IMR-90 (cell line): ENCODE measurements around the gene GLB1L. TPM values are rescaled to one million over a fixed set of nuclear protein-coding genes. Genes with fewer than 3 reads are reported as not detected.

ENCODE experiments used
- ATAC-seq: fragments of 200-7000 bp; cut with Tn5 transposase; 2 replicates; pipeline ENCODE4 v1.9.1; 2020; ENCODE audit warnings: low read depth, mild to moderate bottlenecking, moderate library complexity
- BruUV-seq: library from RNA; stranded (reverse); fragments of 400-500 nt; replicated peaks from 2 replicates; lab custom pipeline; 2021; lab: Mats Ljungman, UMichigan
- CTCF ChIA-PET: fragments of 300-600 bp; formaldehyde crosslinking; extraction: SDS; loops from one replicate; lab custom pipeline; 2021; ENCODE audit warnings: antibody characterized with exemption; lab: Yijun Ruan, JAX
- POLR2A ChIA-PET: fragments of 300-600 bp; sonication (Branson Sonifier 250); formaldehyde crosslinking; loops from one replicate; lab custom pipeline; 2022; ENCODE audit warnings: antibody characterized with exemption; ENCODE audit not compliant: unreplicated experiment; lab: Charles Lee
- DNase-seq: peaks from one replicate; pipeline ENCODE4 v3.0.0; 2013
- H2AFZ ChIP-seq: replicated peaks from 2 replicates; pipeline ENCODE3; 2013; ENCODE audit warnings: low read length, mild to moderate bottlenecking; ENCODE audit not compliant: poor library complexity
- H2AK5ac ChIP-seq: 2 replicates; pipeline ENCODE4 v1.6.1; 2013; ENCODE audit warnings: low read depth, low read length, inconsistent platforms
- H2AK9ac ChIP-seq: replicated peaks from 2 replicates; pipeline ENCODE3; 2013; ENCODE audit warnings: mild to moderate bottlenecking, low read depth, low read length, moderate library complexity; ENCODE audit not compliant: poor library complexity
- H2BK120ac ChIP-seq: 2 replicates; pipeline ENCODE4 v1.6.1; 2013; ENCODE audit warnings: low read depth, low read length, inconsistent platforms
- H2BK15ac ChIP-seq: 3 replicates; pipeline ENCODE4 v1.6.1; 2013; ENCODE audit warnings: low read depth, low read length, inconsistent platforms
- H2BK20ac ChIP-seq: 2 replicates; pipeline ENCODE4 v1.6.1; 2013; ENCODE audit warnings: low read depth, mild to moderate bottlenecking, inconsistent platforms, low read length, moderate library complexity
- H2BK5ac ChIP-seq: 2 replicates; pipeline ENCODE4 v1.6.1; 2013; ENCODE audit warnings: mild to moderate bottlenecking, low read depth, low read length, inconsistent platforms; ENCODE audit not compliant: poor library complexity, severe bottlenecking
- H3K14ac ChIP-seq: replicated peaks from 2 replicates; pipeline ENCODE4 v1.6.1; 2013; ENCODE audit warnings: low read depth, low read length, inconsistent platforms
- H3K18ac ChIP-seq: 2 replicates; pipeline ENCODE4 v1.6.1; 2013; ENCODE audit warnings: low read depth, low read length, control low read depth
- H3K23ac ChIP-seq: 2 replicates; pipeline ENCODE4 v1.6.1; 2013; ENCODE audit warnings: low read depth, low read length, inconsistent platforms
- H3K27ac ChIP-seq: 2 replicates; pipeline ENCODE4 v1.5.1; 2013; ENCODE audit warnings: mild to moderate bottlenecking, control low read depth, low read length; ENCODE audit not compliant: insufficient read depth
- H3K27me3 ChIP-seq: 2 replicates; pipeline ENCODE4 v1.6.1; 2013; ENCODE audit warnings: low read length; ENCODE audit not compliant: control insufficient read depth, insufficient read depth
- H3K36me3 ChIP-seq: 2 replicates; pipeline ENCODE4 v1.6.1; 2013; ENCODE audit warnings: low read length, mixed read lengths; ENCODE audit not compliant: control insufficient read depth, insufficient read depth
- H3K4ac ChIP-seq: 2 replicates; pipeline ENCODE4 v1.6.1; 2013; ENCODE audit warnings: low read depth, low read length, inconsistent platforms
- H3K4me1 ChIP-seq: 2 replicates; pipeline ENCODE4 v1.6.1; 2013; ENCODE audit warnings: low read length, mixed read lengths; ENCODE audit not compliant: control insufficient read depth, insufficient read depth
- H3K4me2 ChIP-seq: 2 replicates; pipeline ENCODE4 v1.6.1; 2013; ENCODE audit warnings: low read depth, mild to moderate bottlenecking, control low read depth, low read length, moderate library complexity
- H3K4me3 ChIP-seq: 2 replicates; pipeline ENCODE4 v1.5.1; 2013; ENCODE audit warnings: low read depth, mild to moderate bottlenecking, control low read depth, low read length, moderate library complexity; ENCODE audit not compliant: insufficient read depth
- H3K56ac ChIP-seq: 2 replicates; pipeline ENCODE4 v1.6.1; 2013; ENCODE audit warnings: low read length, inconsistent platforms; ENCODE audit not compliant: insufficient read depth; ENCODE audit errors: extremely low read depth
- H3K79me1 ChIP-seq, 2 experiments: 2 replicates each; pipeline ENCODE4 v1.6.1; 2013; ENCODE audit warnings: low read length in 2 of 2, inconsistent platforms in 1 of 2, low read depth in 1 of 2
- H3K9ac ChIP-seq: 2 replicates; pipeline ENCODE4 v1.6.1; 2013; ENCODE audit warnings: low read depth, low read length, control low read depth
- H3K9me1 ChIP-seq: 2 replicates; pipeline ENCODE4 v1.6.1; 2013; ENCODE audit warnings: low read length, inconsistent platforms; ENCODE audit not compliant: insufficient read depth
- H3K9me3 ChIP-seq: 2 replicates; pipeline ENCODE4 v1.6.1; 2013; ENCODE audit warnings: low read length; ENCODE audit not compliant: control insufficient read depth, insufficient read depth
- H4K20me1 ChIP-seq: 2 replicates; pipeline ENCODE4 v1.6.1; 2013; ENCODE audit warnings: low read length, inconsistent platforms; ENCODE audit not compliant: insufficient read depth
- H4K5ac ChIP-seq: 2 replicates; pipeline ENCODE4 v1.6.1; 2013; ENCODE audit warnings: mild to moderate bottlenecking, low read depth, low read length, control low read depth
- H4K8ac ChIP-seq, 2 experiments: 2 replicates each; pipeline ENCODE4 v1.6.1; 2013; ENCODE audit warnings: low read depth in 2 of 2, low read length in 2 of 2, control low read depth in 1 of 2, inconsistent platforms in 1 of 2
- H4K91ac ChIP-seq: 2 replicates; pipeline ENCODE4 v1.6.1; 2013; ENCODE audit warnings: low read depth, low read length, inconsistent platforms; ENCODE audit not compliant: insufficient read depth
- BHLHE40 ChIP-seq: fragments of 150-350 bp; IDR thresholded peaks from 2 replicates; pipeline ENCODE4 v1.6.1; 2016; ENCODE audit warnings: mild to moderate bottlenecking, low read depth, low read length
- FOS ChIP-seq: fragments of 150-350 bp; IDR thresholded peaks from 2 replicates; pipeline ENCODE4 v1.6.1; 2016; ENCODE audit warnings: low read depth, low read length
- MAFK ChIP-seq: IDR thresholded peaks from 2 replicates; pipeline ENCODE4 v1.6.1; 2012; ENCODE audit warnings: low read depth, low read length, improper control_type of control experiment
- MAZ ChIP-seq: IDR thresholded peaks from 2 replicates; pipeline ENCODE4 v1.6.1; 2012; ENCODE audit warnings: low read depth, mild to moderate bottlenecking, low read length, improper control_type of control experiment, moderate library complexity, borderline replicate concordance
- NFE2L2 ChIP-seq: fragments of 150-350 bp; IDR thresholded peaks from 2 replicates; pipeline ENCODE4 v1.6.1; 2016; ENCODE audit warnings: low read depth, mild to moderate bottlenecking, low read length
- RCOR1 ChIP-seq: IDR thresholded peaks from 2 replicates; pipeline ENCODE4 v1.6.1; 2012; ENCODE audit warnings: mild to moderate bottlenecking, low read length, improper control_type of control experiment; ENCODE audit not compliant: insufficient replicate concordance
- WGBS, 2 experiments: methylation state at CpG; one replicate each; pipeline versions ENCODE4 v1.1.5 to v1.1.7; 2013; ENCODE audit warnings: missing lambda C conversion rate in 2 of 2; ENCODE audit not compliant: insufficient read length in 1 of 2; ENCODE audit errors: extremely low coverage in 2 of 2; 5-methylcytosine and 5-hydroxymethylcytosine counted together
- dilution Hi-C: fragments of 300-500 bp; cut with HindIII; formaldehyde crosslinking; loops from one replicate; pipeline ENCODE4 v1.14.3; 2018; ENCODE audit warnings: low sequenced_read_pairs; ENCODE audit not compliant: unreplicated experiment
- in situ Hi-C: fragments of 300-500 bp; cut with MboI; formaldehyde crosslinking; loops from 3 replicates; pipeline ENCODE4 v1.14.3; 2019; ENCODE audit warnings: low sequenced_read_pairs, inconsistent platforms, mixed read lengths
- intact Hi-C: fragments of 100-400 bp; cut with micrococcal nuclease; formaldehyde crosslinking; loops from 2 replicates; pipeline ENCODE4 v1.10.0; 2022
- polyA plus RNA-seq, 3 experiments: library from polyadenylated mRNA; depleted of rRNA; stranded (reverse); fragments of >200 nt; gene quantifications; 2 replicates each; pipeline ENCODE4 v1.2.3, GENCODE V29; 2012; ENCODE audit warnings: low replicate concordance in 1 of 3
- total RNA-seq: library from RNA; depleted of rRNA; stranded (reverse); fragments of >200 nt; gene quantifications from 2 replicates; pipeline ENCODE4 v1.2.3, GENCODE V29; 2012

GLB1L gene
- total and polyA plus RNA-seq, 2 of the 4 experiments (the other 2 are of a cell fraction) = 4.1 to 6.2 TPM

DNA sequence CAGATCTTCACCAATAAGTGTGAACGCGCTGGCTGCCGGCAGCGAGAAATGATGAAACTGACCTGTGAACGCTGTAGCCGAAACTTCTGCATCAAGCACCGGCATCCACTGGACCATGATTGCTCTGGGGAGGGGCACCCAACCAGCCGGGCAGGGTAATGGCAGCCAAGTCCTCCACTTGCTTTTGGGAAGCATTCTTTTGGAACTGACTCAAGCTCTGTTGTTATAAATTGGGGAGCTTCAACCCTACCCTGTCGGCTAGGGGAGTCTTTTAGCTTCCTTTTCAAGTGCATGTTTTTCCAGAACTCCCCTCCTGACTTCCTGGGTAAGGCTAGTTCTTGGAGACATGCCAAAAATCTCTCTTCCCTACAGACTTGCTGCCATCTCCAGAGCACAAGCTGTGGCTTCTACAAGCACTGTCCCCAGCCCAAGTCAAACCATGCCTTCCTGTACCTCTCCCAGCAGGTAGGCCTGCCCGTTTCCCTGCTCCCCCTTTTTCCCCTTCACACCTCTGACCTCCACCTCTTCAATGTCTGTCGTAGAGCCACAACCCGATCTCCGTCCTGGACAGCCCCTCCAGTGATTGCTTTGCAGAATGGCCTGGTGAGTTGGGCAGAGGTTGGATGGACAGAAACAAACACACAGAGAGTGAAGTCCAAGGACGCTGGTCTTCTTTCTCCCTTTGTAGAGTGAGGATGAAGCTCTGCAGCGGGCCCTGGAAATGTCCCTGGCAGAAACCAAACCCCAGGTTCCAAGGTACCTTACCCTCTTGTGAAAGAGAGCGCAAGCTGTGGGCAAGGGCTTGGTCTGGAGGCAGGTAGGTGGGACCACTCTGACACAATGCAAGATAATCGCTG, 37.1 kb downstream of the GLB1L start:
- dilution Hi-C loops = no loop called here

More for the DNA sequence above, 37.1 kb downstream of the GLB1L start:
- no peak overlapping the region for H2BK15ac ChIP-seq
- DNase-seq = peak; percentile 59
- POLR2A ChIA-PET = interaction anchor here (1.1 kb wide), 1 partner anchor 9 kb away, joined by 3 read pairs; no protein-coding TSS in a partner anchor
- peaks cover 9% of the 10 kb centered on the region; the same call in 1 of the 2 replicates for H4K20me1 ChIP-seq
- peak overlapping the region in 1 of 2 experiments; percentile 52; a peak in 2 of 4 replicates for H4K8ac ChIP-seq
- no peak overlapping the region for H2BK20ac ChIP-seq
- no peak overlapping the region for H3K56ac ChIP-seq
- peak overlapping the region; percentile 46 for H2BK5ac ChIP-seq
- H3K9ac ChIP-seq = peak overlapping the region; percentile 78; the same call in 1 of the 2 replicates
- peak overlapping the region; percentile 58 for H4K91ac ChIP-seq
- H4K5ac ChIP-seq = no peak overlapping the region
- H2AFZ ChIP-seq = peak overlapping the region; percentile 91
- H3K9me1 ChIP-seq = peaks cover 8% of the 10 kb centered on the region; the same call in 1 of the 2 replicates
- no peak overlapping the region for H3K18ac ChIP-seq
- peaks cover 5 to 19% of the 10 kb centered on the region in 2 experiments; a peak in 3 of 4 replicates for H3K79me1 ChIP-seq
- peak overlapping the region; percentile 94 for H3K23ac ChIP-seq
- in situ Hi-C loops = loop anchor here (5.0 kb wide), 1 partner anchor 36 kb away; the partner anchor contains the start of gene SLC23A3
- no TSS peak for BruUV-seq
- H3K9me3 ChIP-seq = no peaks in the 10 kb centered on the region
- CTCF ChIA-PET = interaction anchor here (0.6 to 1.4 kb wide), 2 partner anchors 10 to 179 kb away, joined by 3 to 5 read pairs; partner anchors contain the start of gene DNPEP
- intact Hi-C loops = loop anchor here (2.0 kb wide), 1 partner anchor 31 kb away; the partner anchor contains the start of gene CNPPD1
- TF ChIP-seq MAZ = no peak
- no peak for TF ChIP-seq MAFK
- TF ChIP-seq FOS = no peak
- TF ChIP-seq BHLHE40 = peak; percentile 16; the same call in 1 of the 2 replicates
- TF ChIP-seq RCOR1 = no peak
- TF ChIP-seq NFE2L2 = no peak
- peak overlapping the region; percentile 92 for H3K14ac ChIP-seq
- WGBS, 2 experiments = 56% methylated on average over 5 of the region's 17 CpGs; no CpG with 5 or more reads in 1 of the 2 experiments
- peak overlapping the region; percentile 6 for H2BK120ac ChIP-seq
- H3K4ac ChIP-seq = peak overlapping the region; percentile 90
- peak overlapping the region; percentile 90 for H2AK9ac ChIP-seq
- no peaks in the 10 kb centered on the region for H3K27me3 ChIP-seq
- peak; percentile 1; the same call in 1 of the 2 replicates for ATAC-seq
- peak overlapping the region; percentile 69 for H3K27ac ChIP-seq
- H3K36me3 ChIP-seq = peaks cover 35% of the 10 kb centered on the region
- peak overlapping the region; percentile 84; the same call in 1 of the 2 replicates for H3K4me3 ChIP-seq
- H3K4me2 ChIP-seq = peak overlapping the region; percentile 99
- H2AK5ac ChIP-seq = peak overlapping the region; percentile 65; the same call in 1 of the 2 replicates
- H3K4me1 ChIP-seq = peaks cover 16% of the 10 kb centered on the region
